H9 (cell line): Measurements from ENCODE around the gene EIF3B. TPM values are rescaled to one million over a fixed set of nuclear protein-coding genes. Genes with fewer than 3 reads are reported as not detected.

Experiments
- DNase-seq: peaks from one replicate; pipeline ENCODE4 v3.0.0-alpha.2; 2017
- H2AFZ ChIP-seq: one replicate; pipeline ENCODE4 v1.6.1; 2013; ENCODE audit warnings: mild to moderate bottlenecking, low read length, control low read depth, moderate library complexity
- H2AK5ac ChIP-seq: 2 replicates; pipeline ENCODE4 v1.6.1; 2013; ENCODE audit warnings: low read length, control low read depth, mixed read lengths; ENCODE audit not compliant: insufficient read length
- H2BK120ac ChIP-seq: one replicate; pipeline ENCODE4 v1.6.1; 2013; ENCODE audit warnings: low read depth, mild to moderate bottlenecking, low read length, control low read depth, inconsistent platforms; ENCODE audit not compliant: poor library complexity, severe bottlenecking
- H2BK12ac ChIP-seq: 2 replicates; pipeline ENCODE4 v1.6.1; 2013; ENCODE audit warnings: low read length, control low read depth, mixed read lengths, low read depth; ENCODE audit not compliant: insufficient read length
- H2BK15ac ChIP-seq: 2 replicates; pipeline ENCODE4 v1.6.1; 2013; ENCODE audit warnings: low read depth, low read length, control low read depth
- H2BK20ac ChIP-seq: one replicate; pipeline ENCODE4 v1.6.1; 2013; ENCODE audit warnings: low read depth, mild to moderate bottlenecking, low read length, control low read depth, inconsistent platforms; ENCODE audit not compliant: poor library complexity, severe bottlenecking
- H2BK5ac ChIP-seq: 2 replicates; pipeline ENCODE4 v1.6.1; 2013; ENCODE audit warnings: low read length, control low read depth, mixed read lengths; ENCODE audit not compliant: insufficient read length
- H3K14ac ChIP-seq: 2 replicates; pipeline ENCODE4 v1.6.1; 2013; ENCODE audit warnings: low read length, control low read depth; ENCODE audit not compliant: insufficient read depth
- H3K18ac ChIP-seq: 2 replicates; pipeline ENCODE4 v1.6.1; 2013; ENCODE audit warnings: low read depth, mild to moderate bottlenecking, mixed read lengths, low read length, control low read depth; ENCODE audit not compliant: insufficient read length
- H3K23ac ChIP-seq: 2 replicates; pipeline ENCODE4 v1.6.1; 2013; ENCODE audit warnings: low read length, control low read depth, mixed read lengths, low read depth; ENCODE audit not compliant: insufficient read length
- H3K23me2 ChIP-seq: 2 replicates; pipeline ENCODE4 v1.6.1; 2013; ENCODE audit warnings: low read depth, mild to moderate bottlenecking, mixed read lengths, low read length, control low read depth; ENCODE audit not compliant: insufficient read length, poor library complexity, severe bottlenecking
- H3K27ac ChIP-seq: 2 replicates; pipeline ENCODE4 v1.5.1; 2013; ENCODE audit warnings: low read length, control low read depth, mixed read lengths, low read depth; ENCODE audit not compliant: insufficient read length
- H3K27me3 ChIP-seq: 2 replicates; pipeline ENCODE4 v1.6.1; 2013; ENCODE audit warnings: low read length, control low read depth, inconsistent platforms; ENCODE audit not compliant: insufficient read depth
- H3K4ac ChIP-seq: 2 replicates; pipeline ENCODE4 v1.6.1; 2013; ENCODE audit warnings: low read depth, mild to moderate bottlenecking, control low read depth, inconsistent platforms, low read length, moderate library complexity
- H3K4me1 ChIP-seq: 2 replicates; pipeline ENCODE4 v1.6.1; 2013; ENCODE audit warnings: low read length, control low read depth, inconsistent platforms; ENCODE audit not compliant: insufficient read depth
- H3K4me2 ChIP-seq: 2 replicates; pipeline ENCODE4 v1.6.1; 2013; ENCODE audit warnings: low read length, control low read depth, mixed read lengths; ENCODE audit not compliant: insufficient read length, insufficient read depth
- H3K56ac ChIP-seq: 2 replicates; pipeline ENCODE4 v1.6.1; 2013; ENCODE audit warnings: low read depth, mild to moderate bottlenecking, mixed read lengths, low read length, control low read depth; ENCODE audit not compliant: insufficient read length
- H3K79me1 ChIP-seq: 2 replicates; pipeline ENCODE4 v1.6.1; 2013; ENCODE audit warnings: low read depth, mild to moderate bottlenecking, moderate library complexity, low read length, control low read depth, inconsistent platforms; ENCODE audit not compliant: insufficient read depth, poor library complexity, severe bottlenecking
- H3K79me2 ChIP-seq: 2 replicates; pipeline ENCODE4 v1.6.1; 2013; ENCODE audit warnings: low read length, control low read depth, inconsistent platforms; ENCODE audit not compliant: insufficient read depth
- H3K9ac ChIP-seq: 2 replicates; pipeline ENCODE4 v1.6.1; 2013; ENCODE audit warnings: low read length, control low read depth, mixed read lengths; ENCODE audit not compliant: insufficient read length; ENCODE audit errors: extremely low read depth
- H3K9me3 ChIP-seq: one replicate; pipeline ENCODE4 v1.6.1; 2013; ENCODE audit warnings: low read depth, low read length, inconsistent platforms; ENCODE audit not compliant: control insufficient read depth
- H3T11ph ChIP-seq: one replicate; pipeline ENCODE4 v1.6.1; 2013; ENCODE audit warnings: mild to moderate bottlenecking, low read length, control low read depth, inconsistent platforms
- H4K20me1 ChIP-seq: one replicate; pipeline ENCODE4 v1.6.1; 2013; ENCODE audit not compliant: control insufficient read depth, insufficient read length, insufficient read depth
- H4K5ac ChIP-seq: 2 replicates; pipeline ENCODE4 v1.6.1; 2013; ENCODE audit warnings: low read depth, mild to moderate bottlenecking, mixed read lengths, low read length, control low read depth; ENCODE audit not compliant: insufficient read length
- H4K8ac ChIP-seq: replicated peaks from 2 replicates; pipeline ENCODE4 v1.6.1; 2013; ENCODE audit warnings: low read length, control low read depth, mixed read lengths, low read depth; ENCODE audit not compliant: insufficient read length
- H4K91ac ChIP-seq: 2 replicates; pipeline ENCODE4 v1.6.1; 2013; ENCODE audit warnings: low read depth, mild to moderate bottlenecking, moderate library complexity, mixed read lengths, low read length, control low read depth; ENCODE audit not compliant: insufficient read length
- H3K27ac Mint-ChIP-seq, 3 experiments: 2 replicates in 2 of 3; 3 replicates in 1 of 3; pipeline ENCODE4 v1.8.0; 2020 to 2021; ENCODE audit warnings: mixed read lengths in 3 of 3, mild to moderate bottlenecking in 1 of 3, moderate library complexity in 1 of 3
- H3K27me3 Mint-ChIP-seq: 2 replicates; pipeline ENCODE4 v1.8.0; 2021; ENCODE audit warnings: low read depth, mild to moderate bottlenecking, moderate library complexity, mixed read lengths
- H3K36me3 Mint-ChIP-seq, 3 experiments: 2 replicates in 2 of 3; 3 replicates in 1 of 3; pipeline ENCODE4 v1.8.0; 2020 to 2021; ENCODE audit warnings: low read depth in 3 of 3, mixed read lengths in 3 of 3; ENCODE audit not compliant: insufficient read depth in 1 of 3
- H3K4me1 Mint-ChIP-seq, 2 experiments: 2 replicates each; pipeline ENCODE4 v1.8.0; 2020; ENCODE audit warnings: mixed read lengths in 2 of 2
- H3K4me3 Mint-ChIP-seq, 2 experiments: 2 replicates in 1 of 2; 3 replicates in 1 of 2; pipeline ENCODE4 v1.8.0; 2020 to 2021; ENCODE audit warnings: mild to moderate bottlenecking in 2 of 2, mixed read lengths in 2 of 2, moderate library complexity in 1 of 2
- H3K9me3 Mint-ChIP-seq, 2 experiments: 2 replicates in 1 of 2; 3 replicates in 1 of 2; pipeline ENCODE4 v1.8.0; 2020; ENCODE audit warnings: mild to moderate bottlenecking in 2 of 2, mixed read lengths in 2 of 2, moderate library complexity in 1 of 2
- WGBS: extraction: QIAGEN DNeasy Blood & Tissue Kit; methylation state at CpG from one replicate; pipeline ENCODE4 v1.1.7; 2013; ENCODE audit warnings: missing lambda C conversion rate, low lambda C conversion rate, mixed read lengths; ENCODE audit not compliant: insufficient read length; ENCODE audit errors: extremely low coverage; 5-methylcytosine and 5-hydroxymethylcytosine counted together
- total RNA-seq: library from RNA; stranded (reverse); gene quantifications from 2 replicates; pipeline ENCODE4 v1.2.1, GENCODE V29; 2021
- TF ChIP-seq, protein P1 (sequence below): fragments of 200-600 bp; sonication (generic); conservative IDR thresholded peaks from 3 replicates; pipeline ENCODE4 v1.8.0; 2021; ENCODE audit warnings: antibody characterized with exemption, mild to moderate bottlenecking

Gene EIF3B
- total RNA-seq, 1 experiment from 2014 or later: 337 TPM

DNA sequence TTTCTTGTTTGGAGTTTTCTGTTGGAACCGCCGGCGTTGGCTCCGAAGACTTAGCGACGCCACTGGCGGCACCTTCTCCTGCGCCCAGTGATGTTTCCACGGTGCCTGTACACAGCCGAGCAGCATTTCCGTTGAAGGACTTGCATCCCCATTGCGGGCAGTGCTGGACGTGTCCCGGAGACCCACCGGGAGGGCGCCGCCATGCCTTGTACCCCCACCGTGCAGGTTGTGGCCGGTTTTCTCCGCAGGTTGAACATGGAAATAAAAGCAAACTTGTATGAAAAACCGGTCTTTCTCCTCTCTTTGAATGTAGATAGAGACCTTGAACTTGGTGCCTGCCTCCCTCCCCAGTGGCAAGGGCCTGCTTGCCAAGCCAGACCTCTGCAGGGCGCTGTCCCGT lies 25.8 kb downstream of the EIF3B start:
- H2BK12ac ChIP-seq: no peak overlapping the region
- no peak for DNase-seq
- no peak overlapping the region; a peak in 1 of 5 replicates for H3K4me3 Mint-ChIP-seq
- WGBS: no CpG with 5 or more reads among the region's 23 CpGs
- peaks cover 3% of the 10 kb centered on the region; the same call in 1 of the 2 replicates for H3K79me2 ChIP-seq
- no peaks in the 10 kb centered on the region for H3K9me3 ChIP-seq
- H2BK20ac ChIP-seq: no peak overlapping the region
- H3K4me1 ChIP-seq: no peaks in the 10 kb centered on the region
- H3K27me3 Mint-ChIP-seq: no peaks in the 10 kb centered on the region; the same call in 1 of the 2 replicates
- H3K4me2 ChIP-seq: no peak overlapping the region
- no peak overlapping the region for H3K23ac ChIP-seq
- H2AFZ ChIP-seq: no peak overlapping the region
- H2BK15ac ChIP-seq: no peak overlapping the region
- no peak overlapping the region for H2AK5ac ChIP-seq
- H4K5ac ChIP-seq: no peak overlapping the region
- no peak overlapping the region for H4K91ac ChIP-seq
- peaks cover 52 to 68% (median 63%) of the 10 kb centered on the region in 3 experiments for H3K36me3 Mint-ChIP-seq
- no peak overlapping the region for H4K8ac ChIP-seq
- H3K14ac ChIP-seq: no peak overlapping the region
- no peak overlapping the region for H2BK120ac ChIP-seq
- H3K27ac Mint-ChIP-seq: peak overlapping the region; percentile 35 to 76 (median 37); a peak in 4 of 7 replicates
- H3T11ph ChIP-seq: no peak overlapping the region
- H3K27ac ChIP-seq: no peak overlapping the region
- no peak overlapping the region for H2BK5ac ChIP-seq
- H3K27me3 ChIP-seq: no peaks in the 10 kb centered on the region
- H4K20me1 ChIP-seq: no peaks in the 10 kb centered on the region
- H3K4me1 Mint-ChIP-seq: peaks cover 0 to 2% of the 10 kb centered on the region in 2 experiments; a peak in 1 of 4 replicates
- H3K56ac ChIP-seq: no peak overlapping the region
- H3K9ac ChIP-seq: no peak overlapping the region
- H3K18ac ChIP-seq: no peak overlapping the region
- peaks cover 5% of the 10 kb centered on the region for H3K79me1 ChIP-seq
- TF ChIP-seq, protein P1, sequence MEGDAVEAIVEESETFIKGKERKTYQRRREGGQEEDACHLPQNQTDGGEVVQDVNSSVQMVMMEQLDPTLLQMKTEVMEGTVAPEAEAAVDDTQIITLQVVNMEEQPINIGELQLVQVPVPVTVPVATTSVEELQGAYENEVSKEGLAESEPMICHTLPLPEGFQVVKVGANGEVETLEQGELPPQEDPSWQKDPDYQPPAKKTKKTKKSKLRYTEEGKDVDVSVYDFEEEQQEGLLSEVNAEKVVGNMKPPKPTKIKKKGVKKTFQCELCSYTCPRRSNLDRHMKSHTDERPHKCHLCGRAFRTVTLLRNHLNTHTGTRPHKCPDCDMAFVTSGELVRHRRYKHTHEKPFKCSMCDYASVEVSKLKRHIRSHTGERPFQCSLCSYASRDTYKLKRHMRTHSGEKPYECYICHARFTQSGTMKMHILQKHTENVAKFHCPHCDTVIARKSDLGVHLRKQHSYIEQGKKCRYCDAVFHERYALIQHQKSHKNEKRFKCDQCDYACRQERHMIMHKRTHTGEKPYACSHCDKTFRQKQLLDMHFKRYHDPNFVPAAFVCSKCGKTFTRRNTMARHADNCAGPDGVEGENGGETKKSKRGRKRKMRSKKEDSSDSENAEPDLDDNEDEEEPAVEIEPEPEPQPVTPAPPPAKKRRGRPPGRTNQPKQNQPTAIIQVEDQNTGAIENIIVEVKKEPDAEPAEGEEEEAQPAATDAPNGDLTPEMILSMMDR: no peak
- H3K23me2 ChIP-seq: no peaks in the 10 kb centered on the region
- no peaks in the 10 kb centered on the region; a peak in 2 of 5 replicates for H3K9me3 Mint-ChIP-seq
- H3K4ac ChIP-seq: no peak overlapping the region
